HG02642 (cell line): ENCODE results near the gene FH.

Experiments
- ATAC-seq: cut with Tn5 transposase; IDR thresholded peaks from one replicate; pipeline ENCODE4 v1.9.1; 2021; ENCODE audit warnings: mild to moderate bottlenecking; ENCODE audit not compliant: unreplicated experiment, poor library complexity

Gene FH

GRCh38 chr1:241462391-241462790 is 57.2 kb downstream of the FH start:
- no peak for ATAC-seq

DNA sequence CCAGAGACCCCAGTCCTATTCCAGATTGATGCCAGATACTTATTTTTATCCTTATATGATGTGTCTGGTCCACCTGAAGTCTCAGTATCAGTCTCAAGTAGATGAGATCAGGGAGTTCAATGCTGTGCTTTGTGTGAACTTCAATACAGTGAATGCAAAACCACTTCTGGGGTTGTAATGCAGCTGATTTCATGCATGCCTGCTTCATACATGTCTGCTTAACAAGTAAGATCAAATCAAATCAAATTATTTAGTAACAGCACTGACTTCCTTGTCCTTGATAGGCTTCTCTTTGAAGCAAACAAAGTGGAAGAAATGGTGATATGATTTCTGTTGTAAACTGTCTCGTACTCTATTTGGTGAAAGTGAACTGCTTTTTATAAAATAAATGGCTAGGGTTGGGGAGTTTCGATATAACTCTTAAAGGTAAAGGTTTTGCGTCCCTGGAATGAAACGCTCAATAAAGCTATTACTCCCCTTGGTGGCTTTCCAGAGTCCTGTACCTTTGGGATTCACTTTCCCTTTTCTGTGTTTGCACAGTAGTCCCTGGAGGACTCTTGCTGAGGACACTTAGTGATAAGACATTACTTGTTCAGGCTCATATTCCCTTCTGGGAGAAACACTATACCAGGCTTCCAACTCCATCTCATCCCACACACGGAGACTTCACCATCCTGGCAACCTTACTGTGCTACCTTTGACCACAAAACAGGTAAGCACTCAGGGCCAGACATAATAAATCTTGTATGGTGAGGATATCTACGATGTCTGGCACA is 59.3 kb downstream of the FH start:
- ATAC-seq, result no peak

- no peak for ATAC-seq
Measured at GRCh38 chr1:241459186-241459802, 60.3 kb downstream of the FH start.

DNA sequence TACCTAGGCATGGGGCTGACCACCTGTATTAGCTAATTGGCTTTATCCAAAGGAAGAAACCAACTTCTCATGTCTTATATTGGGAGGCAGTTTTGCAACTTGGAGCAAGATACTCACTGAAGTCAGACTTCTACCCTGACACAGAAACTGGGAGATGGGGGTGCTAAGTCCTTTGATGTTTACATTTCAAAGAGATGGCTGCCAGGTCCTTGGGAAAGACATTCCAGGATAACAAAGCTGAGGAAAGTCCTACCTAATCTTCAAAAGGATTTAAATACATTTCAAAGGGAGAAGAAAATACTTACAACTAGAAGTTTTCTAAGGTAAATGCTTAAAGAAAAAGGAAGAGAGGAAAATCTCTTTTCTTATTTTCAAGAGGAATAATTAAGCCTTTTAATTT is 62.1 kb downstream of the FH start:
- no peak for ATAC-seq

- no peak for ATAC-seq
Measured at GRCh38 chr1:241456743-241457142, 62.8 kb downstream of the FH start.

- ATAC-seq, result no peak
Measured at GRCh38 chr1:241453732-241454131, 65.8 kb downstream of the FH start.

- ATAC-seq, result no peak
Measured at GRCh38 chr1:241451956-241452355, 67.6 kb downstream of the FH start.
